ENCODE measurements around the gene RNF114. TPM values are rescaled to one million over a fixed set of nuclear protein-coding genes. Genes with fewer than 3 reads are reported as not detected.

RNF114 gene
- total RNA-seq, 1 donor from 2014 or later: 62.9 TPM

DNA sequence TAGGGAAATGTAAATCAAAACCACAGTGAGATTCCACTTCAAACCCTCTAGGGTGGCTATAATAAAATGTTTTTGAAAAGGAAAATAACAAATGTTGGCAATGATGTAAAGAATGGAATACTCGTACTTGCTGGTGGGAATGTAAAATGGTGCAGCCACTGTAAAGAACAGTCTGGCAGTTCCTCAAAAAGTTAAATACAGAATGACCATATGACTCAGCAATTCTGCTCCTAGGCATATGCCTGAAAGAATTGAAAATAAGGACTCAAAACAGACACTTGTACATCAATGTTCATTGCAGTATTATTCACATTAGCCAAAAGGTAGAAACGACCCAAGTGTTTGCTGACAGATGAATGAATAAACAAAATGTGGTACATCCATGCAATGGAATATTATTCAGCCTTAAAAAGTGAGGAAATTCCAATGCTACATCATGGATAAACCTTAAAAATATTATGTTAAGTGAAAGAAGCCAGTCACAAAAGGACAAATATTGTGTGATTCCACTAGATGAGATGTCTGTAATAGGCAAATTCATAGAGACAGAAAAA is 10.2 kb upstream of the RNF114 start:
- TF ChIP-seq, protein P1, sequence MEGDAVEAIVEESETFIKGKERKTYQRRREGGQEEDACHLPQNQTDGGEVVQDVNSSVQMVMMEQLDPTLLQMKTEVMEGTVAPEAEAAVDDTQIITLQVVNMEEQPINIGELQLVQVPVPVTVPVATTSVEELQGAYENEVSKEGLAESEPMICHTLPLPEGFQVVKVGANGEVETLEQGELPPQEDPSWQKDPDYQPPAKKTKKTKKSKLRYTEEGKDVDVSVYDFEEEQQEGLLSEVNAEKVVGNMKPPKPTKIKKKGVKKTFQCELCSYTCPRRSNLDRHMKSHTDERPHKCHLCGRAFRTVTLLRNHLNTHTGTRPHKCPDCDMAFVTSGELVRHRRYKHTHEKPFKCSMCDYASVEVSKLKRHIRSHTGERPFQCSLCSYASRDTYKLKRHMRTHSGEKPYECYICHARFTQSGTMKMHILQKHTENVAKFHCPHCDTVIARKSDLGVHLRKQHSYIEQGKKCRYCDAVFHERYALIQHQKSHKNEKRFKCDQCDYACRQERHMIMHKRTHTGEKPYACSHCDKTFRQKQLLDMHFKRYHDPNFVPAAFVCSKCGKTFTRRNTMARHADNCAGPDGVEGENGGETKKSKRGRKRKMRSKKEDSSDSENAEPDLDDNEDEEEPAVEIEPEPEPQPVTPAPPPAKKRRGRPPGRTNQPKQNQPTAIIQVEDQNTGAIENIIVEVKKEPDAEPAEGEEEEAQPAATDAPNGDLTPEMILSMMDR (conservative IDR thresholded peaks at IDR 0.05): no peak
- Mint-ChIP-seq H3K4me3 (no peak overlapping the region), H3K27me3 (no peaks in the 10 kb centered on the region), H3K36me3 (no peaks in the 10 kb centered on the region), H3K9me3 (no peaks in the 10 kb centered on the region), H3K4me1 (ENCODE audit: unreplicated experiment) (peaks cover 6% of the 10 kb centered on the region), H3K27ac (no peak overlapping the region)
- DNase-seq (ENCODE audit: extremely low spot score, unreplicated experiment): no peak

- peak overlapping the region; percentile 60 for H3K27ac Mint-ChIP-seq
- DNase-seq (ENCODE audit: extremely low spot score, unreplicated experiment): no peak
- H3K4me1 Mint-ChIP-seq (ENCODE audit: unreplicated experiment): peaks cover 6% of the 10 kb centered on the region
- H3K9me3 Mint-ChIP-seq: no peaks in the 10 kb centered on the region
- H3K36me3 Mint-ChIP-seq: no peaks in the 10 kb centered on the region
- H3K27me3 Mint-ChIP-seq: no peaks in the 10 kb centered on the region
- TF ChIP-seq, protein P1 (conservative IDR thresholded peaks at IDR 0.05): peak; percentile 97
- peak overlapping the region; percentile 12 for H3K4me3 Mint-ChIP-seq
Measured at GRCh38 chr20:49928411-49929141, 7.6 kb upstream of the RNF114 start.

DNA sequence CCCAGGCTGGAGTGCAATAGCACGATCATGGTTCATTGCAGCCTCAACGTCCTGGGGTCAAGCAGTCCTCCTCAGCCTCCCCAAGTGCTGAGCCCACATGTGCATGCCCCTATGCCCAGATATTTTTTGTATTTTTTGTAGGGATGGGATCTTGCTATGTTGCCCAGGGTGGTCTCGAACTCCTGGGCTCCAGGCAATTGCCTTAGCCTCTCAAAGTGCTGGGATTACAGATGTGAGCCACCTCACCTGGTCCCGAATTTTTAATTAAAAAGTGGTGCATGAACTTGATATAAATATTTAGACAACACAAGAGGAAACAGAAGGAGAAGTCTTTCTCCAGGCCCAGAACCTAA is 7.1 kb upstream of the RNF114 start:
- no peaks in the 10 kb centered on the region for H3K36me3 Mint-ChIP-seq
- peak overlapping the region; percentile 60 for H3K27ac Mint-ChIP-seq
- no peak for DNase-seq (ENCODE audit: extremely low spot score, unreplicated experiment)
- H3K9me3 Mint-ChIP-seq: no peaks in the 10 kb centered on the region
- H3K4me3 Mint-ChIP-seq: no peak overlapping the region
- no peaks in the 10 kb centered on the region for H3K27me3 Mint-ChIP-seq
- TF ChIP-seq, protein P1 (conservative IDR thresholded peaks at IDR 0.05): no peak
- peaks cover 9% of the 10 kb centered on the region for H3K4me1 Mint-ChIP-seq (ENCODE audit: unreplicated experiment)

DNA sequence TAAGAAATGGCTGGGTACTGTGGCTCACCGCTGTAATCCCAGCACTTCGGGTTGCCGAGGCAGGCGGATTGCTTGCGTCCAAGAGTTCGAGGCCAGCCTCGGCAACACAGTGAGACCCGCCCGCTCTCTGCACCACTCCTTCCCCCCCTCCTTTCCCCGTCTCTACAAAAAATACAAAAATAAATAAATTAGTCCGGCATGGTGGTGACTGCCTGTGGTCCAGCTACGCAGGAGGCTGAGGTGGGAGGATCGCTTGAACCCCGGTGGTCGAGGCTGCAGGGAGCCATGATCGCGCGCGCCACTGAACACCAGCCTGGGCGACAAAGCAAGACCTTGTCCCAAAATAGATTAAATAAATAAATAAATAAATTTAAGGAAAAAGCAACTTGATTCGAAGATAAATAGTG is 448 bp upstream of the RNF114 start:
- peaks cover 31% of the 10 kb centered on the region for H3K4me1 Mint-ChIP-seq (ENCODE audit: unreplicated experiment)
- no peaks in the 10 kb centered on the region for H3K9me3 Mint-ChIP-seq
- H3K4me3 Mint-ChIP-seq: peak overlapping the region; percentile 99
- H3K36me3 Mint-ChIP-seq: no peaks in the 10 kb centered on the region
- TF ChIP-seq, protein P1 (conservative IDR thresholded peaks at IDR 0.05): no peak
- no peak for DNase-seq (ENCODE audit: extremely low spot score, unreplicated experiment)
- H3K27ac Mint-ChIP-seq: peak overlapping the region; percentile 73
- H3K27me3 Mint-ChIP-seq: no peaks in the 10 kb centered on the region

GRCh38 chr20:49937027-49937929 is 1.1 kb downstream of the RNF114 start:
- peak overlapping the region; percentile 99 for H3K4me3 Mint-ChIP-seq
- H3K9me3 Mint-ChIP-seq: no peaks in the 10 kb centered on the region
- DNase-seq (ENCODE audit: extremely low spot score, unreplicated experiment): no peak
- peaks cover 35% of the 10 kb centered on the region for H3K4me1 Mint-ChIP-seq (ENCODE audit: unreplicated experiment)
- TF ChIP-seq, protein P1 (conservative IDR thresholded peaks at IDR 0.05): no peak
- peak overlapping the region; percentile 90 for H3K27ac Mint-ChIP-seq
- H3K36me3 Mint-ChIP-seq: peaks cover 4% of the 10 kb centered on the region
- no peaks in the 10 kb centered on the region for H3K27me3 Mint-ChIP-seq

All from type B pancreatic cell (in vitro differentiated cells).